Measurements from ENCODE around the gene JAK1.

Gene JAK1

DNA sequence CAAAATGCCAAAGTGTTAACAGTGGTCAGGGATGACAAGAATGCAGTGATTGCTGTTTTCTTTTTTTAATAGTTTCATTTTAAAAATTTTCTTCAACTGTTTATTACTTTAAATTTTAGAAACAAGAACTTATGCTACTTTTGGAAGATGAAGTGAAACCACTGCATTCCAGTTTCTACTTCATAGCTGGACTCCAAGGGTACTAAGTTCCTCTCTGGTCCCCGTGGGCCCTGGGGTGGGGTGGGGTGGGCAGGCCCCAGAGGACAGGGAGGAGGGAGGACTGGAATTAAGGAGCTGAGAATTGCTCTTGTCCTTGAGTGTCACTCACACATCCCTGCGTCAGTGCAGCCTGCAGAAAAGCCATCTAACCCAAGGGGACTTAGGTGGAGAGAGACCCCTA is 124.1 kb downstream of the JAK1 start:
- Histone ChIP-seq H3K36me3 (ENCODE audit: control insufficient read depth, low read depth, low read length) (peaks cover 5% of the 10 kb centered on the region), H3K9ac (ENCODE audit: low read length) (no peak overlapping the region), H3K27me3 (ENCODE audit: control insufficient read depth, insufficient read depth, low read length) (no peaks in the 10 kb centered on the region), H3K4me1 (ENCODE audit: control insufficient read depth, low read depth, low read length) (no peaks in the 10 kb centered on the region), H3K4me3 (ENCODE audit: low read length) (no peak overlapping the region), H3K27ac (ENCODE audit: low read length) (no peak overlapping the region), H3K9me3 (ENCODE audit: control insufficient read depth, low read depth, low read length) (no peaks in the 10 kb centered on the region)

DNA sequence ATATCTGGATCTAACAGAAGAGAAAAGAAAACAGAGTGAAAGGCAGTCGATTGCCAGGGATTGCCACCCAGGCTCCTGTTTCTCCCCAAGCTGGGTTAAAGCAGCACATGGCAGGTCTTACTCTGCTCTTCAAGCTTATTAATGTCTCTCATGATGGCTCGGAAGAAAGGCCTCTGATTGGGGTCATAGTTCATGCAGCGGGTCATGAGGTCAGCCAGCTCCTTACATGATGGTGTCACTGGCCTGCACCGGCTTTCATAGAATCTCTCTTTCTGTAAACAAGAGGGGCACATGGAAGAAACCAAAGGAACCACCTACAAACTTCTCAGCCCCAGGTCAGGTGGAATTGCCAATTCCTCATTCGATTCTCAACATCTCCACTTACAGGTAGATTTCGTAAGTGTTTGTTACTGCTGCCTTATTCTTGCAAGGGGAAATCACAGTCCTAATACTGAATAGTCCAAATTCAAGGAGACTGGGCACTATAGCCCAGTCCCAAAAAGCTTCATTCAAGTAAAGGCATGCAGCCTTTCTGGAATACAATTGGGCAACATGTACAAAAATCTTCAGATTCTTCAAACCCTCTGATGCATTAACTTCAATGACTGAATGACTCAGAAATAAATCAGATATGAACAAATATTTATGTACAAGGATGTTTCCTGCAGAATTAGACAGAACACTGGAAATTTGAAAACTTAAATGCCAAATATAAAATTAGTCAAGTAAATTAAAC is 124.9 kb downstream of the JAK1 start:
- no peak overlapping the region for H3K27ac ChIP-seq (ENCODE audit: low read length)
- no peaks in the 10 kb centered on the region for H3K9me3 ChIP-seq (ENCODE audit: control insufficient read depth, low read depth, low read length)
- no peak overlapping the region for H3K4me3 ChIP-seq (ENCODE audit: low read length)
- H3K27me3 ChIP-seq (ENCODE audit: control insufficient read depth, insufficient read depth, low read length) = no peaks in the 10 kb centered on the region
- H3K36me3 ChIP-seq (ENCODE audit: control insufficient read depth, low read depth, low read length) = peaks cover 10% of the 10 kb centered on the region
- H3K4me1 ChIP-seq (ENCODE audit: control insufficient read depth, low read depth, low read length) = no peaks in the 10 kb centered on the region
- H3K9ac ChIP-seq (ENCODE audit: low read length) = no peak overlapping the region

DNA sequence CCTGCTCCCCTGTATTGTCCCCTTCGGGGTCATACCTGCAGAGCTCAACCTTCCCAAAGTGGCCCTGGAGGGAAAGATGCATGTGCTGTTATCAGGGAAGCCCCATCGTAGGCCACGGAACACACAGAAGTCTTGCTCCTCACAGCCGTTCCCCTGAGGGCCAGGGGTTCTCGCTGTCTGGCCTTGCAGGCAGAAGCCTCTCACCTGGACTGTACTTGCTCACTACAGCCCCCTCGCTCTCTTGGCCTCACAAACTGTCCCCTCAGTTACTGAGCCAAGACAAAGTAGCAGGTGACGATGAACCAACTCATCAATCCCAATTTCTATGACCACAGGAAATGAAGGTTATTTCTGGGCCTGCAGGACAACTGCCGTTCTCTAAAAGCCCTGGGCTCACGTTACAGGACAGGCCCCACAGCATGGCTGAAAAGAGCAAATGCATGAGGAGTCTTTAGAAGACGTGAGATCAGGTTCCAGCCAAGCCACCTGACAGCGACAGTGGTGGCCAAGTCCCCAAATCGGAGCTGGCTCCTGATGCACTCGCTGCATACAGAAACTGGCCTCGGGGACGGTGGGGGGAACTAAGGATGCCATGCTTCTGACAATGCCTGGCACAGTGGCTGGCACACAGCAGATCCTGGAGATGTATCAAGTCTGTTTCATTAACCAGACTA is 126.5 kb downstream of the JAK1 start:
- no peak overlapping the region for H3K9ac ChIP-seq (ENCODE audit: low read length)
- no peaks in the 10 kb centered on the region for H3K4me1 ChIP-seq (ENCODE audit: control insufficient read depth, low read depth, low read length)
- H3K9me3 ChIP-seq (ENCODE audit: control insufficient read depth, low read depth, low read length) = no peaks in the 10 kb centered on the region
- no peaks in the 10 kb centered on the region for H3K27me3 ChIP-seq (ENCODE audit: control insufficient read depth, insufficient read depth, low read length)
- H3K27ac ChIP-seq (ENCODE audit: low read length) = no peak overlapping the region
- H3K36me3 ChIP-seq (ENCODE audit: control insufficient read depth, low read depth, low read length) = peaks cover 19% of the 10 kb centered on the region
- no peak overlapping the region for H3K4me3 ChIP-seq (ENCODE audit: low read length)

DNA sequence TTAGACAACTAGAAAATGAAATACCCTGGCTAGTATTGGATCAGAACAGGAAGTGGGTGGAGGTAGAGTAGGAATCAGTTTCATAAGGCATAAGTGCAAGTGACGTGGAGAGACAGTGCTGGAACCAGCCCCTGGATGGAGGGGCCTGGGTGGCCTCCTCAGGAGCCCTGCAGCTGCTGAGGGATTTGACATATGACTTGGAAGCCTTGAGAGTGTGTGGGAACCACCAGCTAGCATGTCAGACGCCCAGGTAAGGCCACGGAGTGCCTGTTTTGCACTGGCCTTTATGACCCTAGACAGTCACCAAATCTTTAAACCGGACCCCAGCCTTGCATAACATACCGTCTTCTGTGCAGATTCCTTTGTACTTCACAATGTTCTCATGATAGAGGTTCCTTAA is 127.1 kb downstream of the JAK1 start:
- H3K4me3 ChIP-seq (ENCODE audit: low read length) = no peak overlapping the region
- no peak overlapping the region for H3K9ac ChIP-seq (ENCODE audit: low read length)
- H3K4me1 ChIP-seq (ENCODE audit: control insufficient read depth, low read depth, low read length) = no peaks in the 10 kb centered on the region
- H3K27me3 ChIP-seq (ENCODE audit: control insufficient read depth, insufficient read depth, low read length) = no peaks in the 10 kb centered on the region
- peaks cover 22% of the 10 kb centered on the region for H3K36me3 ChIP-seq (ENCODE audit: control insufficient read depth, low read depth, low read length)
- H3K9me3 ChIP-seq (ENCODE audit: control insufficient read depth, low read depth, low read length) = no peaks in the 10 kb centered on the region
- no peak overlapping the region for H3K27ac ChIP-seq (ENCODE audit: low read length)

DNA sequence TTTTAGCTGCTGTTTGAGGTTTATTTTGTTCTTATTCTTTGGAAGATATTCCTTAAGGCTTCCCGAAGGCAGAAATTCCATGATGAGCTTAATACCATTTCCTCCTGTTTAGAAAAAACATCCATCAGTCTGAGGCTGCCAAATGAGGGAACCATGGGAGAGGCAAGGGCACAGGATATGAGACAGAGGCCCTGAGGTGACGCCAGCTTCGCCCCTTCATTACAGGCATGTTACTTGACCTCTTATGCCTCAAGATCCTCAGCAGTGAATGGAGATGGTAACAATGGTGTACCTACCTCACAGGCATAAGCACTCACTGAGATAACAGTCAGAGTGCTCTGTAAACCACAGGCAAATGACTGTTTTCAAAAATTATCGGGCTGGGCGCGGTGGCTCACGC is 127.9 kb downstream of the JAK1 start:
- no peak overlapping the region for H3K27ac ChIP-seq (ENCODE audit: low read length)
- peaks cover 29% of the 10 kb centered on the region for H3K36me3 ChIP-seq (ENCODE audit: control insufficient read depth, low read depth, low read length)
- no peak overlapping the region for H3K4me3 ChIP-seq (ENCODE audit: low read length)
- no peak overlapping the region for H3K9ac ChIP-seq (ENCODE audit: low read length)
- no peaks in the 10 kb centered on the region for H3K4me1 ChIP-seq (ENCODE audit: control insufficient read depth, low read depth, low read length)
- no peaks in the 10 kb centered on the region for H3K9me3 ChIP-seq (ENCODE audit: control insufficient read depth, low read depth, low read length)
- no peaks in the 10 kb centered on the region for H3K27me3 ChIP-seq (ENCODE audit: control insufficient read depth, insufficient read depth, low read length)

DNA sequence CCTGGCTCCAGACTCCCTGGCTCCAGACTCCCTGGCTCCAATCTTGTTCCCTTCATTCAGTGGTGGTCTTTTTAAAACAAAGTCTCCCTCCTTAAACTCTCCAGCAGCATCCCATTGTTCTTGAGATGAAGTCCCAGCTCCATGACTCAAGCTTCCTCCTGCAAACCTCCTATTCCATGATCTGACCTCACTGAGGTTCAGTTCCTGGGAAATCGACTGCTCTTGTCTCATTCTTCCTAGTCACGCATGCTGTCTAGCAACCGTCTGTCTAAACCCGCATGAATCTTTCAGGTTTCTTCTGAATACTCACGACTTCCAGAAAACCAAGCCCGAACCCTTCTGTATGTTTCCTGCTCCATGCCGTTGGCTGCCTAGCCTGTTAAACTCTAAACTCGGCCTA is 129.5 kb downstream of the JAK1 start:
- no peaks in the 10 kb centered on the region for H3K9me3 ChIP-seq (ENCODE audit: control insufficient read depth, low read depth, low read length)
- H3K27me3 ChIP-seq (ENCODE audit: control insufficient read depth, insufficient read depth, low read length) = no peaks in the 10 kb centered on the region
- no peak overlapping the region for H3K27ac ChIP-seq (ENCODE audit: low read length)
- H3K4me1 ChIP-seq (ENCODE audit: control insufficient read depth, low read depth, low read length) = no peaks in the 10 kb centered on the region
- H3K9ac ChIP-seq (ENCODE audit: low read length) = no peak overlapping the region
- H3K36me3 ChIP-seq (ENCODE audit: control insufficient read depth, low read depth, low read length) = peaks cover 34% of the 10 kb centered on the region
- H3K4me3 ChIP-seq (ENCODE audit: low read length) = no peak overlapping the region

DNA sequence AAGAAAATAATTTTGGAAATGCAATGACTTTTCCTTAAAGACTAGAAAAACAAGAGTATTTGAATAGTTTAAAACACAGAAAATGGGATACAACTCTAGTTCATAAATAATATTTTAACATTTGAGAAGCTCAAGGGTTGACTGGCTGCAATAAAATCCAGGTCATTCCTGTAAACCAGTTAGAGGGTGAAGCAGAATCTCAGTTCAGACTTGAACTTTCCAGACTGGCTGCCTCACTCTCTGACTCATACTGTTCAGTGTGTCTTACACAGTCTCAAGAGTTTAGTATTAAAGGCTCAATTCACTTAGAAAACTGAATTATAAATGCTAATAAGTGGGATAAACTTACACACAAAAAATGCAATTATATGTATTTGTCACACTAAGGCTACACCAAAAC is 131.6 kb downstream of the JAK1 start:
- no peak overlapping the region for H3K4me3 ChIP-seq (ENCODE audit: low read length)
- peaks cover 34% of the 10 kb centered on the region for H3K36me3 ChIP-seq (ENCODE audit: control insufficient read depth, low read depth, low read length)
- H3K27me3 ChIP-seq (ENCODE audit: control insufficient read depth, insufficient read depth, low read length) = no peaks in the 10 kb centered on the region
- H3K9ac ChIP-seq (ENCODE audit: low read length) = no peak overlapping the region
- no peak overlapping the region for H3K27ac ChIP-seq (ENCODE audit: low read length)
- no peaks in the 10 kb centered on the region for H3K4me1 ChIP-seq (ENCODE audit: control insufficient read depth, low read depth, low read length)
- no peaks in the 10 kb centered on the region for H3K9me3 ChIP-seq (ENCODE audit: control insufficient read depth, low read depth, low read length)

DNA sequence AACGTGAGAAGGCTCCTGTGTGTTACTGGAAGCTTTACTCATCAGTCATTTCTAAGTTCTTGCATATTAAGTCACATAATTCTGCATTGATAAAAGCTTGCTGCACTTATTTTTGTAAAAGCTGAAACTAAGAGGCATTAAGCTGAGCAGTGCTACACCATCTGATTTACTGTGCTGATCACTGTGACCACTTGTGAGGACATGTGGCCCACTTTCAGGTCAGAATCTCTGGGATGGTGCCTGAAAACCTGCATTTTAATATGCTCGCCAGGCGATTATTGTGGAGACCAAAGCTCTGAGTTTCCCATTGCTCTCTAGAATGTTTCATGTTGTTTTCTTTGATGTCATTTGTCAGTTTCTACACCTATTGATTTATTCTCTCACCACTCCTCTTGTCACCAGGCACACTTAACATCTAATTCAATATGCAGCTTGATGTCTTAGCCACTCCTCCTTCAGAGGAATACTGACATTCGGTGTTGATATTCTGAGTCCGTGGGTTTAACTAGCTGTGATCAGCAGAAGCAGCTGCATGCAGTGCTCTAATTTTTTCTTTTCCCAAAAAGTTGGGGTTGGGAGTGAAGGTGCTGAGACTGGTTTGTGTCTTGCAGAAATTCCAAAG is 136.2 kb downstream of the JAK1 start:
- Histone ChIP-seq H3K27me3 (ENCODE audit: control insufficient read depth, insufficient read depth, low read length) (no peaks in the 10 kb centered on the region), H3K27ac (ENCODE audit: low read length) (no peak overlapping the region), H3K4me1 (ENCODE audit: control insufficient read depth, low read depth, low read length) (no peaks in the 10 kb centered on the region), H3K9ac (ENCODE audit: low read length) (no peak overlapping the region), H3K4me3 (ENCODE audit: low read length) (no peak overlapping the region), H3K36me3 (ENCODE audit: control insufficient read depth, low read depth, low read length) (peaks cover 18% of the 10 kb centered on the region), H3K9me3 (ENCODE audit: control insufficient read depth, low read depth, low read length) (no peaks in the 10 kb centered on the region)

DNA sequence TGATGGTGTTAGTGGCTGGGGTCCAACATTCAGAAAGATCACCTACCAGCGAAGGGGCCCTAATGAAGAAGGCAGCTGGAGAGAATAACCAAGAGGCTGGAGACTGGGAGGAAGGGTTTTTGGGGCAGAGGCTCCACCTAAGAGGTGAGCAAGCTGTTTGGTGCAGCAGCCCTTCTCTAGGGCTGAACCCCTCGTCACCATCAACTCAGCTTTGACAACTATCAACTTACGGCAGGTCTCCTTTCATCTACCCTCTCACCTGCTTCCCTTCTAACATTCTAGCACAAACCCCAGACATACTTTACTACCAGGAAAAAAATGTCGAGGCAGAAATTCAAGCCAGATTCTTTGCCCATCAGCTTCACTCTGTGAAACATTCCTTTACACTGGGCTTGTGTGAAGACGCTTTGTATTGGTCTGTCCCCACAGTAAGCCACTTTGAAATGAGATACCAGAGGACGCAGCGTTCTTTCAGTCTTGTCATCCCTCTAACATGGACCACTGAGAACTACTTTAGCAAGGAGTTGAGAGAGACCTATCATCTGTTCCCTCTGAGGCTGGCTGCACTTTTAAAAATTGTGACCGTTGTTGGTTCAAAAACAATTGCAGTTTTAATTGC is 136.8 kb downstream of the JAK1 start:
- no peak overlapping the region for H3K27ac ChIP-seq (ENCODE audit: low read length)
- H3K9ac ChIP-seq (ENCODE audit: low read length) = no peak overlapping the region
- no peaks in the 10 kb centered on the region for H3K4me1 ChIP-seq (ENCODE audit: control insufficient read depth, low read depth, low read length)
- no peaks in the 10 kb centered on the region for H3K9me3 ChIP-seq (ENCODE audit: control insufficient read depth, low read depth, low read length)
- peaks cover 12% of the 10 kb centered on the region for H3K36me3 ChIP-seq (ENCODE audit: control insufficient read depth, low read depth, low read length)
- no peaks in the 10 kb centered on the region for H3K27me3 ChIP-seq (ENCODE audit: control insufficient read depth, insufficient read depth, low read length)
- H3K4me3 ChIP-seq (ENCODE audit: low read length) = no peak overlapping the region

DNA sequence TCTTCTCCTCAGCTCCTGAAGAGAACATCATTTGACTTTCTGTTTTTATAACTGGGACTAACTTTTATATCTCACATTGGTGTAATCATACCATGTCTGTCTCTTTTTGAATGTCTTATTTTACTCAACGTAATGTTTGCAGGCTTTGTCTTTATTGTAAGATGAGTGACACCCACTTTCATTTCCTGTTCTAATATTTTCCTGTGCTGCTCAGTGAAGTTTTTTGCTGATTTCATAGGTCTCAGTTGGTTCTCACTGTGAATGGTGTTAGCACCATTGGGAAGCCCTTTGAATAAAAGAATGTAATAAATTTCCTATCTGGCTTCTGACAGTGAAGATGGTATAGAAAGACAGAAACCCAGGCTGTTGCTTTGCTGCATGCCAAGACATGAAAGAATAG is 137.5 kb downstream of the JAK1 start:
- Histone ChIP-seq H3K9me3 (ENCODE audit: control insufficient read depth, low read depth, low read length) (no peaks in the 10 kb centered on the region), H3K4me1 (ENCODE audit: control insufficient read depth, low read depth, low read length) (peaks cover 1% of the 10 kb centered on the region), H3K36me3 (ENCODE audit: control insufficient read depth, low read depth, low read length) (peaks cover 8% of the 10 kb centered on the region), H3K4me3 (ENCODE audit: low read length) (no peak overlapping the region), H3K27ac (ENCODE audit: low read length) (no peak overlapping the region), H3K9ac (ENCODE audit: low read length) (no peak overlapping the region), H3K27me3 (ENCODE audit: control insufficient read depth, insufficient read depth, low read length) (no peaks in the 10 kb centered on the region)

DNA sequence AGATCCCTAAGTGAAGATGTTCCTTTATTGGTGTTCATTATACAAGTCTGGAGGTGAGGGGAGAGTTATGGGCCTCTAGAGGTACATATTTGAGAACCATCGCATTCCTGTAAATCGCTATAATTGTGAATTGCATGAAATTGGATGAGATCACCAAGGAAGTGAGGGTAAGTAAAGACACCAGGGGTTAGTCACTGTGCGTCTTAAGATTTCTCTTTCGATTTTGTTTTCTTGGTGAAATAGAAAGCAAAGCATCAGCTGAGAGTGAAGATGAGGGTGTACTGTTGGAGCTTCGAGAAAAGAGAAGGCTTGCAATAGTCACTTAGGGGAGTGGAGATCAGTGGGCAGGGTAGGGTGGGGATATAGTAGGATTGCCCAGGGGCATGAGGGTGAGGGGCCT is 139.4 kb downstream of the JAK1 start:
- H3K9ac ChIP-seq (ENCODE audit: low read length) = no peak overlapping the region
- no peaks in the 10 kb centered on the region for H3K27me3 ChIP-seq (ENCODE audit: control insufficient read depth, insufficient read depth, low read length)
- no peaks in the 10 kb centered on the region for H3K36me3 ChIP-seq (ENCODE audit: control insufficient read depth, low read depth, low read length)
- peaks cover 3% of the 10 kb centered on the region for H3K4me1 ChIP-seq (ENCODE audit: control insufficient read depth, low read depth, low read length)
- no peak overlapping the region for H3K27ac ChIP-seq (ENCODE audit: low read length)
- no peak overlapping the region for H3K4me3 ChIP-seq (ENCODE audit: low read length)
- H3K9me3 ChIP-seq (ENCODE audit: control insufficient read depth, low read depth, low read length) = no peaks in the 10 kb centered on the region
